ENCODE measurements around the gene HES2. TPM values are rescaled to one million over a fixed set of nuclear protein-coding genes. Genes with fewer than 3 reads are reported as not detected.
"Not testable (repeated sequence)": the region's sequence is repeated elsewhere in the genome, so short reads cannot be mapped to it uniquely, and the experiment has no call there.

Gene HES2
- total RNA-seq, 1 experiment from 2014 or later = not detected

GRCh38 chr1:6395781-6396244, 23.9 kb downstream of the HES2 start:
- H3K9me2 ChIP-seq (replicated peaks; ENCODE audit: insufficient read depth, low read length); H3K4me2 ChIP-seq (ENCODE audit: low read depth, low read length, poor library complexity, severe bottlenecking); H3K9me3 ChIP-seq (ENCODE audit: low read length); H3K27me3 ChIP-seq (ENCODE audit: low read length); H3K9ac ChIP-seq (ENCODE audit: low read length); DNase-seq; H3K27ac ChIP-seq (ENCODE audit: low read length); H2AFZ ChIP-seq (ENCODE audit: low read length); H3K4me3 ChIP-seq (ENCODE audit: low read length); H4K20me1 ChIP-seq (ENCODE audit: insufficient read depth, low read depth, low read length); H3K36me3 ChIP-seq (ENCODE audit: insufficient read depth, low read length): not testable (repeated sequence)
- Histone ChIP-seq H3K4me1 (ENCODE audit: low read length) (peaks cover 16% of the 10 kb centered on the region), H3K79me2 (ENCODE audit: low read length) (peaks cover 20% of the 10 kb centered on the region)

DNA sequence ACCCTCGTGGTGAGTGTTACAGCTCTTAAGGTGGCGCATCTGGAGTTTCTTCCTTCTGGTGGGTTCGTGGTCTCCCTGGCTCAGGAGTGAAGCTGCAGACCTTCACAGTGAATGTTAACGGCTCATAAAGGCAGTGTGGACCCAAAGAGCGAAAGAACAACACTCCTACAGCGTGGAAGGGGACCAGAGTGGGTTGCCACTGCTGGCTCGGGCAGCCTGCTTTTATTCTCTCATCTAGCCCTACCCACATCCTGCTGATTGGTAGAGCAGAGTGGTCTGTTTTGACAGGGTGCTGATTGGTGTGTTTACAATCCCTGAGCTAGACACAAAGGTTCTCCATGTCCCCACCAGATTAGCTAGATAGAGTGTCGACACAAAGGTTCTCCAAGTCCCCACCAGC, 24.6 kb downstream of the HES2 start:
- H3K4me1 ChIP-seq (ENCODE audit: low read length) = peaks cover 16% of the 10 kb centered on the region
- H4K20me1 ChIP-seq (ENCODE audit: insufficient read depth, low read depth, low read length); H3K9me3 ChIP-seq (ENCODE audit: low read length); H3K4me3 ChIP-seq (ENCODE audit: low read length); H3K9me2 ChIP-seq (replicated peaks; ENCODE audit: insufficient read depth, low read length); H3K27ac ChIP-seq (ENCODE audit: low read length); H3K27me3 ChIP-seq (ENCODE audit: low read length); H3K4me2 ChIP-seq (ENCODE audit: low read depth, low read length, poor library complexity, severe bottlenecking); H3K9ac ChIP-seq (ENCODE audit: low read length); H2AFZ ChIP-seq (ENCODE audit: low read length); H3K36me3 ChIP-seq (ENCODE audit: insufficient read depth, low read length): not testable (repeated sequence)
- DNase-seq = peak; percentile 19
- peaks cover 27% of the 10 kb centered on the region for H3K79me2 ChIP-seq (ENCODE audit: low read length)

DNA sequence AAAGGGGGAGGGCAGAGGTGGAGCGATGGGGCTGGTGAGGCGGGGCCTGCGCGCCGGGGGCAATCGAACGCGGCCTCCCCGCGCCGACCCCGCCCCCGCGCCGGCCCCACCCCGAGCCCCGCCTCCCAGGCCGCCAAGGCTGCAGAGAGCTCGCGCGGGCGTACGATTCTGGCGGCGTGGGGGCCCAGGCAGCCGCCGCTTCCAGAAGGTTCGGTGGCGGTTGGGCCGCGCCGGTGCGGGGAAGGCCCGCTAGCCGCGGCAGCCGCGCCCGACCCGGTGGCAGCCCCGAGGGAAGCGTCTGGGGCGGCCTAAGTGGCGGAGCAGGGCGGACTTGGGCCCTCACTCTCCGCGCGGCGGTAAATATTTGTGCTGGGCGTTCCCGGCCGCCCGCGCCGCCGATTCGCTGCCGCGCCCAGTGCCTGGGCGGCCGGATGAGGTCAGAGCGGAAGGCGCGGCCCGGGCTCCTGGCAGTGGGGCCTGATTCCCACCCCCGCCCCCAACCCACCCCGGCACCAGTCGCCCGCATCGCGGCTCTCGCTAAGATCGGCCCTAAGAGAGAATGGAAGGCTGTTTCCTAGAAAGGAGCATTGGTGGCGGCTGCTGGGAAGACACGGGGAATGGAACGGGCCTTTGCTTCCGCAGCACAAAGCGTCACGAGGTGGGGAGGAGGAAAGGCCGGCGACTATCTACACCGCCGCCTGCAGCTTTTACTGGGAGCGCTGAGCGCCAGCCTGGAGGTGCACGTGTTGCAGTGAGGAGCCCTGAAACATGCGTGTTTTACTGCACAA, 26.1 kb downstream of the HES2 start, which contains the start of gene ACOT7:
Gene ACOT7, minus strand, starts transcription at position 368 of the 788 bp plus-strand sequence. CDS start 368 bp downstream, outside the sequence.
- peak within 1 kb of the TSS; percentile 44 for H3K27ac ChIP-seq (ENCODE audit: low read length)
- peak within 1 kb of the TSS; percentile 95 for H3K9ac ChIP-seq (ENCODE audit: low read length)
- H3K4me3 ChIP-seq (ENCODE audit: low read length) = peak within 1 kb of the TSS; percentile 98
- peaks cover 41% of the 10 kb centered on the region for H3K79me2 ChIP-seq (ENCODE audit: low read length)
- no peaks in the 10 kb centered on the region for H3K9me2 ChIP-seq (replicated peaks; ENCODE audit: insufficient read depth, low read length)
- H3K4me1 ChIP-seq (ENCODE audit: low read length) = peaks cover 16% of the 10 kb centered on the region
- H3K9me3 ChIP-seq (ENCODE audit: low read length) = no peaks in the 10 kb centered on the region
- peak; percentile 96 for DNase-seq
- peak within 1 kb of the TSS; percentile 75; the same call in 1 of the 2 replicates for H2AFZ ChIP-seq (ENCODE audit: low read length)
- no peaks in the 10 kb centered on the region for H3K36me3 ChIP-seq (ENCODE audit: insufficient read depth, low read length)
- peaks cover 5% of the 10 kb centered on the region; the same call in 1 of the 2 replicates for H4K20me1 ChIP-seq (ENCODE audit: insufficient read depth, low read depth, low read length)
- H3K27me3 ChIP-seq (ENCODE audit: low read length) = no peaks in the 10 kb centered on the region
- H3K4me2 ChIP-seq (ENCODE audit: low read depth, low read length, poor library complexity, severe bottlenecking) = peak within 1 kb of the TSS; percentile 77

DNA sequence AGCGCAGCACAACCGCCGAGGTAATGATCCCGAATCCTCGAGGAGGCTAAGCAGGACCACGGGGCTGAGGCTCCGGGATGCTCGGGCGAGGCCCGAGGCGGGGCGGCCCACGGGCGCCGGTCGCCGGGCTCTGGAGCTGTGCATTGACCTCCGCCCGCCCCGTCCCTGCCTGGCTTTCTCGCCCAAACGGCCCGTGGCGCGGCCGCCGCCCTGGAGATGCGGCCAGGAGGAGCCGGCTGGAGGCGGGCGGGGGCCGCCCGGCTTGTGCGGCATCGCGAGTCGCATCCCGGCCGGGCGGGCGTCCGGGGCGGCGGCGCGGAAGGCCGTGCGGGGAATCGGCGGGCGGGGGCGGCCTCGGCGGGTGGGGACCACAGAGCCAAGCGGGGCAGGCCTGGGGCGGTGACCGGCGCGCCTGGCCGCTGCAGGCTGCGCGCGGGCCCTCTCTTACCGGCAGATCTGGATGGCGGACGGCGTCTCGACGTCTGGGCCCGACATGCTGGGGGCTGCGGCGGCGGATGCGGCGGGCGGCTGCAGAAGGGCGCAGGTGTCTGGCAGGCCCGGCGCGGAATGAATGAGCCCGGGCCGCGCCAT, 26.8 kb downstream of the HES2 start:
- Histone ChIP-seq H3K4me1 (ENCODE audit: low read length) (peaks cover 16% of the 10 kb centered on the region), H3K9ac (ENCODE audit: low read length) (peak overlapping the region; percentile 95), H3K4me2 (ENCODE audit: low read depth, low read length, poor library complexity, severe bottlenecking) (peak overlapping the region; percentile 77), H3K9me3 (ENCODE audit: low read length) (no peaks in the 10 kb centered on the region), H3K36me3 (ENCODE audit: insufficient read depth, low read length) (no peaks in the 10 kb centered on the region), H3K79me2 (ENCODE audit: low read length) (peaks cover 43% of the 10 kb centered on the region), H3K27me3 (ENCODE audit: low read length) (no peaks in the 10 kb centered on the region), H2AFZ (ENCODE audit: low read length) (peak overlapping the region; percentile 75; the same call in 1 of the 2 replicates), H3K4me3 (ENCODE audit: low read length) (peak overlapping the region; percentile 98), H3K27ac (ENCODE audit: low read length) (peak overlapping the region; percentile 31; the same call in 1 of the 2 replicates), H4K20me1 (ENCODE audit: insufficient read depth, low read depth, low read length) (peaks cover 5% of the 10 kb centered on the region; the same call in 1 of the 2 replicates), H3K9me2 (replicated peaks; ENCODE audit: insufficient read depth, low read length) (no peaks in the 10 kb centered on the region)
- DNase-seq = no peak

GRCh38 chr1:6391951-6392808, 27.5 kb downstream of the HES2 start:
- DNase-seq = peak; percentile 64
- H3K9me2 ChIP-seq (replicated peaks; ENCODE audit: insufficient read depth, low read length) = no peaks in the 10 kb centered on the region
- H2AFZ ChIP-seq (ENCODE audit: low read length) = peak overlapping the region; percentile 75; the same call in 1 of the 2 replicates
- no peaks in the 10 kb centered on the region for H3K36me3 ChIP-seq (ENCODE audit: insufficient read depth, low read length)
- peaks cover 5% of the 10 kb centered on the region; the same call in 1 of the 2 replicates for H4K20me1 ChIP-seq (ENCODE audit: insufficient read depth, low read depth, low read length)
- no peaks in the 10 kb centered on the region for H3K27me3 ChIP-seq (ENCODE audit: low read length)
- H3K4me2 ChIP-seq (ENCODE audit: low read depth, low read length, poor library complexity, severe bottlenecking) = peak overlapping the region; percentile 77
- H3K4me1 ChIP-seq (ENCODE audit: low read length) = peaks cover 16% of the 10 kb centered on the region
- no peaks in the 10 kb centered on the region for H3K9me3 ChIP-seq (ENCODE audit: low read length)
- H3K27ac ChIP-seq (ENCODE audit: low read length) = peak overlapping the region; percentile 31; the same call in 1 of the 2 replicates
- H3K9ac ChIP-seq (ENCODE audit: low read length) = peak overlapping the region; percentile 95
- peak overlapping the region; percentile 98 for H3K4me3 ChIP-seq (ENCODE audit: low read length)
- peaks cover 48% of the 10 kb centered on the region for H3K79me2 ChIP-seq (ENCODE audit: low read length)

DNA sequence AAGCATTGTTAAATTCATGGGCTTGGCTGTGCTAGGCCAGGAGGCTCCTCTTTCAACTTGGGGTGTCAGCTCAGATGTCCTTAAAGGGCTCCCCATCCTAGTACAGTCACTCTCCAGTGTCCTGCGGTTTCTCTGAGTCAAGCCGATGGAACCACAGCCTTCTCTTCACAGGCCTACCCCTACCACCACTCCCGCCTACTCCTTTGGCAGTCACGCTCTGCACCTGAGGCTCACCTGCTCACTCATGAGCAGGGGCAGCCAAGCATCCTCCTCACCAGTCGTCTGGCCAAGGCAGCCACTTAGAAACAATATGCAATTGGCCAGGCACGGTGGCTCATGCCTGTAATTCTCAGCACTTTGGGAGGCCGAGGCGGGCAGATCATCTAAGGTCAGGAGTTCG, 29.7 kb downstream of the HES2 start:
- no peak overlapping the region for H2AFZ ChIP-seq (ENCODE audit: low read length)
- H3K79me2 ChIP-seq (ENCODE audit: low read length) = peaks cover 70% of the 10 kb centered on the region

GRCh38 chr1:6386371-6386949, 33.3 kb downstream of the HES2 start:
- Histone ChIP-seq H3K27me3 (ENCODE audit: low read length) (no peaks in the 10 kb centered on the region), H3K4me1 (ENCODE audit: low read length) (peaks cover 2% of the 10 kb centered on the region), H3K9me2 (replicated peaks; ENCODE audit: insufficient read depth, low read length) (no peaks in the 10 kb centered on the region), H3K79me2 (ENCODE audit: low read length) (peaks cover 84% of the 10 kb centered on the region), H4K20me1 (ENCODE audit: insufficient read depth, low read depth, low read length) (peaks cover under 1% of the 10 kb centered on the region; the same call in 1 of the 2 replicates), H3K27ac (ENCODE audit: low read length) (no peak overlapping the region), H2AFZ (ENCODE audit: low read length) (no peak overlapping the region), H3K36me3 (ENCODE audit: insufficient read depth, low read length) (no peaks in the 10 kb centered on the region; the same call in 1 of the 2 replicates), H3K9me3 (ENCODE audit: low read length) (no peaks in the 10 kb centered on the region; the same call in 1 of the 2 replicates), H3K4me3 (ENCODE audit: low read length) (no peak overlapping the region), H3K4me2 (ENCODE audit: low read depth, low read length, poor library complexity, severe bottlenecking) (no peak overlapping the region), H3K9ac (ENCODE audit: low read length) (no peak overlapping the region)
- DNase-seq = no peak

More for the DNA sequence above, 29.7 kb downstream of the HES2 start:
- H3K9me2 ChIP-seq (replicated peaks; ENCODE audit: insufficient read depth, low read length) = no peaks in the 10 kb centered on the region
- peaks cover 5% of the 10 kb centered on the region; the same call in 1 of the 2 replicates for H4K20me1 ChIP-seq (ENCODE audit: insufficient read depth, low read depth, low read length)
- no peak overlapping the region for H3K9ac ChIP-seq (ENCODE audit: low read length)
- H3K27ac ChIP-seq (ENCODE audit: low read length) = no peak overlapping the region
- H3K9me3 ChIP-seq (ENCODE audit: low read length) = no peaks in the 10 kb centered on the region; the same call in 1 of the 2 replicates
- H3K36me3 ChIP-seq (ENCODE audit: insufficient read depth, low read length) = no peaks in the 10 kb centered on the region; the same call in 1 of the 2 replicates
- H3K4me2 ChIP-seq (ENCODE audit: low read depth, low read length, poor library complexity, severe bottlenecking) = no peak overlapping the region
- H3K4me3 ChIP-seq (ENCODE audit: low read length) = no peak overlapping the region
- peak; percentile 7 for DNase-seq
- no peaks in the 10 kb centered on the region for H3K27me3 ChIP-seq (ENCODE audit: low read length)
- peaks cover 16% of the 10 kb centered on the region for H3K4me1 ChIP-seq (ENCODE audit: low read length)

Data from Karpas-422 (cell line).